HEK293T (cell line): ENCODE data around the gene PPP1R37.
A peak's percentile ranks its signal among the peaks of the same experiment; 100 is the strongest.

Source experiments
- CTCF ChIA-PET: fragments of 350-600 bp; formaldehyde crosslinking; extraction: SDS; loops from one replicate; lab custom pipeline; 2021; ENCODE audit warnings: antibody characterized with exemption, inconsistent platforms; lab: Yijun Ruan, JAX
- POLR2A ChIA-PET: fragments of 350-600 bp; formaldehyde crosslinking; extraction: SDS; loops from one replicate; lab custom pipeline; 2020; ENCODE audit warnings: antibody characterized with exemption, inconsistent platforms; lab: Yijun Ruan, JAX
- DNase-seq: peaks from one replicate; pipeline ENCODE4 v3.0.0; 2012; ENCODE audit warnings: mixed read lengths; ENCODE audit errors: extremely low spot score
- ARNT ChIP-seq: fragments of 450-650 bp; IDR thresholded peaks from 2 replicates; pipeline ENCODE4 v1.6.1; 2017; ENCODE audit warnings: mild to moderate bottlenecking
- BHLHE40 ChIP-seq: fragments of 450-650 bp; IDR thresholded peaks from 2 replicates; pipeline ENCODE4 v1.6.1; 2016; ENCODE audit warnings: mild to moderate bottlenecking, moderate library complexity, borderline replicate concordance
- CTBP1 ChIP-seq: fragments of 450-650 bp; IDR thresholded peaks from 2 replicates; pipeline ENCODE4 v1.6.1; 2016; ENCODE audit warnings: borderline replicate concordance
- ELF4 ChIP-seq: fragments of 450-650 bp; IDR thresholded peaks from 2 replicates; pipeline ENCODE4 v1.6.1; 2017; ENCODE audit warnings: antibody characterized with exemption
- FOXA1 ChIP-seq: fragments of 450-650 bp; IDR thresholded peaks from 2 replicates; pipeline ENCODE4 v1.6.1; 2016; ENCODE audit warnings: mild to moderate bottlenecking
- FOXK2 ChIP-seq: fragments of 450-650 bp; IDR thresholded peaks from 2 replicates; pipeline ENCODE4 v1.6.1; 2016; ENCODE audit warnings: mild to moderate bottlenecking
- FOXM1 ChIP-seq: fragments of 450-650 bp; IDR thresholded peaks from 2 replicates; pipeline ENCODE4 v1.6.1; 2017; ENCODE audit warnings: mild to moderate bottlenecking, borderline replicate concordance
- HDGF ChIP-seq: fragments of 450-650 bp; IDR thresholded peaks from 2 replicates; pipeline ENCODE4 v1.6.1; 2017; ENCODE audit warnings: antibody characterized with exemption, borderline replicate concordance
- L3MBTL2 ChIP-seq: fragments of 450-650 bp; conservative IDR thresholded peaks from 2 replicates; pipeline ENCODE4 v1.6.1; 2016; ENCODE audit warnings: mild to moderate bottlenecking
- LEF1 ChIP-seq: fragments of 450-650 bp; IDR thresholded peaks from 2 replicates; pipeline ENCODE4 v1.6.1; 2017; ENCODE audit warnings: mild to moderate bottlenecking, borderline replicate concordance
- NFRKB ChIP-seq: fragments of 450-650 bp; IDR thresholded peaks from 2 replicates; pipeline ENCODE4 v1.6.1; 2016; ENCODE audit warnings: mild to moderate bottlenecking, moderate library complexity
- PKNOX1 ChIP-seq: fragments of 450-650 bp; IDR thresholded peaks from 2 replicates; pipeline ENCODE4 v1.6.1; 2016
- SP1 ChIP-seq: fragments of 450-650 bp; IDR thresholded peaks from 2 replicates; pipeline ENCODE4 v1.6.1; 2017
- SUZ12 ChIP-seq: fragments of 450-650 bp; IDR thresholded peaks from 2 replicates; pipeline ENCODE4 v1.6.1; 2016; ENCODE audit warnings: mild to moderate bottlenecking
- TARDBP ChIP-seq: fragments of 450-650 bp; IDR thresholded peaks from 2 replicates; pipeline ENCODE4 v1.6.1; 2016
- ZNF384 ChIP-seq: fragments of 450-650 bp; IDR thresholded peaks from 2 replicates; pipeline ENCODE4 v1.6.1; 2016

PPP1R37 gene

GRCh38 chr19:45156011-45156630, 63.1 kb downstream of the PPP1R37 start:
- TF ChIP-seq PKNOX1 (peak; percentile 45; the same call in 1 of the 2 replicates), LEF1 (no peak)
- no peak for DNase-seq
- ChIA-PET CTCF (no interaction called here), POLR2A (interaction anchor here (1.3 kb wide), 1 partner anchor 22 kb away, joined by 3 read pairs; the partner anchor contains the start of genes BLOC1S3 and TRAPPC6A)

DNA sequence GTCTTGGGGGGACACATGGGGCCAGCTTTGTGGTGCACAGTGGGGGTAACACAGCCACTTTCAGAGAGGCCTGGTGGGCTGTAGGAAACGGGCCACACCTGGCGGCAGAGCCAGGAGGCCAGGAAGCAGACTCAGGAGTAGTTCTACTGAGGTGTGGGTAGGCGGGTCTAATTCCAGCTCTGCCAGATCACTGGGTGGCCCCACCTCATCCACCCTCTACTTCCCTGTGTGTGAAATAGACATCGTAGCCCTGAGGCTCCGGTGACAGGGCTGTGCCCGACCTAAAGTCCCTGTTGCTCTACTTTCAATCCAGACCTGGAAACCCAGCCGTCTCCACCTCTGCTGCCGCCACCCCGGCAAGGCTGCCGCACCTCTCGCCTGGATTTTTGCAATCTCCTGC, 63.8 kb downstream of the PPP1R37 start:
- DNase-seq = no peak
- POLR2A ChIA-PET = no interaction called here
- CTCF ChIA-PET = no interaction called here
- TF ChIP-seq FOXK2 = no peak
- no peak for TF ChIP-seq TARDBP
- TF ChIP-seq SP1 = no peak
- no peak for TF ChIP-seq BHLHE40
- no peak for TF ChIP-seq ARNT
- no peak for TF ChIP-seq L3MBTL2
- no peak for TF ChIP-seq FOXA1
- TF ChIP-seq LEF1 = no peak
- TF ChIP-seq FOXM1 = no peak
- no peak for TF ChIP-seq PKNOX1
- no peak for TF ChIP-seq HDGF
- TF ChIP-seq ELF4 = no peak
- TF ChIP-seq SUZ12 = no peak
- TF ChIP-seq ZNF384 = no peak

DNA sequence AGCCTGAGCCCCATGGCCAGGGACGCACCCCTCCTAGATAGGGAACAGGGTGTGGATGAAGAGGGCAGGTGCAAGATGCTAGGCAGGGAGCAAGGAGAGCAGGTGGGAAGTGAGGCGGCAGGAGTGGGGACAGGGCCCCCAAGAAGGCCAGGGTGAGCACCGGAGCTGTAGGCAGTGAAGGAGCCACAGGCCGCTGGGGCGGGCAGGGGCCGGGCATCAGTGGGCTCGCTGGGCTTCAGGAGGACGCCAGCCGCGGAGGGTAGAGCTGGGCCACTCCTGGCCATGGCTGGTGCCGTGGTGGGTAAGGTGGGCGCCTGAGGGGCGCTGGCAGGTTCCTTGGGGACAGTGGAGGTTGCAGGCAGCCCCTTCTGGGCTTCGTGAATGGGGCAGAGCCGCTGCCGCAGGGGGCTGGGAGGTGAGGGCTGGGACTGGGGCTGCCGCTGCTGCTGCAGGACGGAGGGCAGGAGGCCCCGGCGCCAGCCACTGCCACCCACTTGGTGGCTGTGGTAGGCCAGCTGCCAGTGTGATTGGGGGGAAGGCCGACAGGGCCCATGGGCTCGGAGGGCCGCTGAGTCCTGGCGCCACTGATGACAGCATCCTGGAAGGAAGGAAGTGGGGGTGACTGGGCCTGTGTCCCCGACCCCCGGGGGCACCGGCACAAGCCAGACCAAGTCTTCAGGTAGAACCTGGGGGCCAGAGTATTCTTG, 65.7 kb downstream of the PPP1R37 start:
- ChIA-PET POLR2A (no interaction called here), CTCF (no interaction called here)
- no peak for TF ChIP-seq ZNF384
- no peak for TF ChIP-seq SUZ12
- no peak for TF ChIP-seq NFRKB
- no peak for TF ChIP-seq BHLHE40
- TF ChIP-seq ELF4 = no peak
- TF ChIP-seq HDGF = no peak
- TF ChIP-seq L3MBTL2 = no peak
- no peak for TF ChIP-seq ARNT
- TF ChIP-seq TARDBP = no peak
- TF ChIP-seq FOXM1 = no peak
- TF ChIP-seq PKNOX1 = no peak
- TF ChIP-seq SP1 = no peak
- TF ChIP-seq FOXK2 = no peak
- TF ChIP-seq LEF1 = no peak
- TF ChIP-seq CTBP1 = no peak
- TF ChIP-seq FOXA1 = no peak
- no peak for DNase-seq

DNA sequence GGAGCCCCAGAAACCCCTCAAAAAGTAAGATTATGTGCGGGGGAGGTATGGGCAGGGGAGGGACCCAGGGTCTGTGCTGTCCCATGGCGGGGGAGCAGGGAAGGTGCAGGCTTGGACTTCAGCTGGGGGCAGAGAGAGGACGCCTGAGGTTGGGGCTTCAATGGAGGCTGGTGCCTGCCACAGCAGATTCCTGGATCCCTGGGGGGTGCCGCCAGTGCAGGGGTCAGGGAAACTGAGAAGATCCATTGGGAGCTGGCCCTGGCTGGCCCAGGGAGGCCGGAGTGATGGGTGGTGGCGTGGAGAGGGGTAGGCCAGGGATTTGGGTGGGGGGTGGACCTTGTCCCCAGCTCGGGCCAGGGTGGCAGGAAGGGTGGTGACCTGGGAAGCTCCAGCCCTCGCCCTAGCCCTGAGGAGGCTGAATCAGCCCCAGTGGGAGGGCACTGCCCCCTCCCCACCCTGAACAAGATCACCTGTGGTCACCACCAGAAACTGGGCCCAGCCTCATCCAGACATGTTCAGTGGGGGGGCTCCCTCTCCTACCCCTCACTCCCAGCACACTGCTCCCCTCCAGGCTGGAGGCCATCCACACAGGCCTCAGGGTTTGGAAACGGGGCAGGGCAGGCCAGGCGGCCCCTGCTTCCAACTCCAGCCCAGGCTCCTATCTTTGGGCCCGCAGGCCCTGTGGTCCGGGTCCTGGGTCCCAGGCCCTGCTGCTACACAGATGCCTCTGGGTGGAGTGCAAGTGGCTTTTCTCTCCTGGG, 66.4 kb downstream of the PPP1R37 start:
- POLR2A ChIA-PET = no interaction called here
- TF ChIP-seq SP1 (no peak), FOXK2 (no peak), ELF4 (no peak), TARDBP (no peak), LEF1 (no peak), NFRKB (no peak), ZNF384 (no peak)
- CTCF ChIA-PET = no interaction called here
- DNase-seq = no peak

GRCh38 chr19:45159971-45160324, 67.0 kb downstream of the PPP1R37 start:
- TF ChIP-seq SP1 (no peak), NFRKB (no peak), LEF1 (no peak), FOXM1 (no peak), CTBP1 (no peak), HDGF (no peak), BHLHE40 (no peak), ARNT (no peak), ZNF384 (no peak), TARDBP (no peak), PKNOX1 (no peak), FOXA1 (no peak)
- DNase-seq = no peak
- ChIA-PET POLR2A (no interaction called here), CTCF (no interaction called here)
